HCT116 (cell line): ENCODE results near the gene ZNF212. TPM values are rescaled to one million over a fixed set of nuclear protein-coding genes. Genes with fewer than 3 reads are reported as not detected.

Source experiments
- ATAC-seq: fragments of 200-7000 bp; cut with Tn5 transposase; 2 replicates; pipeline ENCODE4 v1.9.1; 2020; ENCODE audit warnings: mild to moderate bottlenecking, moderate library complexity
- BruUV-seq: library from RNA; stranded (reverse); fragments of 400-500 nt; replicated peaks from 2 replicates; lab custom pipeline; 2021; lab: Mats Ljungman, UMichigan
- CTCF ChIA-PET: fragments of 300-600 bp; sonication (Branson Sonifier 250); formaldehyde crosslinking; loops from one replicate; lab custom pipeline; 2021; ENCODE audit warnings: antibody characterized with exemption; lab: Charles Lee
- POLR2A ChIA-PET: fragments of 300-600, 350-600 bp; sonication (Branson Sonifier 250); formaldehyde crosslinking; loops from one replicate; lab custom pipeline; 2021; ENCODE audit warnings: antibody characterized with exemption; lab: Charles Lee
- RAD21 ChIA-PET, 2 experiments: fragments of 300-600 bp; sonication (Branson Sonifier 250); formaldehyde crosslinking; loops; one replicate each; lab custom pipeline; 2023; ENCODE audit warnings: low total read pairs in 2 of 2; ENCODE audit not compliant: uncharacterized antibody in 2 of 2, unreplicated experiment in 2 of 2, low non-redundant PET in 1 of 2; lab: Charles Lee
- DNase-seq: peaks from one replicate; pipeline ENCODE4 v3.0.0-alpha.2; 2010; ENCODE audit warnings: low read depth, low spot score
- H2AFZ ChIP-seq: fragments of 200-600 bp; shearing (Covaris generic), sonication (generic); 2 replicates; pipeline ENCODE4 v1.6.1; 2017; ENCODE audit warnings: low read depth, mixed run types, mixed read lengths, antibody characterized with exemption, low read length; ENCODE audit not compliant: poor library complexity, severe bottlenecking
- H3K27ac ChIP-seq: 2 replicates; pipeline ENCODE4 v1.5.1; 2012; ENCODE audit warnings: low read depth, low read length
- H3K27me3 ChIP-seq: fragments of 200-600 bp; sonication (generic); 2 replicates; pipeline ENCODE4 v1.6.1; 2016; ENCODE audit warnings: mixed run types, low read length, mixed read lengths; ENCODE audit not compliant: insufficient read depth
- H3K36me3 ChIP-seq, 2 experiments: fragments of 200-500 bp in 1 of 2; fragments of 200-600 bp in 1 of 2; sonication (Bioruptor generic) in 1 of 2; sonication (generic) in 1 of 2; 2 replicates each; pipeline versions ENCODE4 v1.5.1 to v1.6.1; 2014 to 2016; ENCODE audit warnings: low read length in 2 of 2, inconsistent platforms in 1 of 2, mixed read lengths in 1 of 2, mixed run types in 1 of 2; ENCODE audit not compliant: insufficient read depth in 2 of 2, control insufficient read depth in 1 of 2
- H3K4me1 ChIP-seq, 2 experiments: fragments of 200-600 bp in 1 of 2; sonication (generic) in 1 of 2; 2 replicates each; pipeline versions ENCODE4 v1.5.1 to v1.6.1; 2012 to 2017; ENCODE audit warnings: low read length in 2 of 2, inconsistent platforms in 1 of 2, mild to moderate bottlenecking in 1 of 2, mixed read lengths in 1 of 2, mixed run types in 1 of 2, moderate library complexity in 1 of 2; ENCODE audit not compliant: insufficient read depth in 2 of 2, control insufficient read depth in 1 of 2
- H3K4me2 ChIP-seq: fragments of 200-600 bp; sonication (generic); 2 replicates; pipeline ENCODE4 v1.6.1; 2017; ENCODE audit warnings: mixed run types, low read length, mixed read lengths
- H3K4me3 ChIP-seq, 2 experiments: fragments of 200-600 bp in 1 of 2; sonication (generic) in 1 of 2; replicated peaks in 1 of 2; 2 replicates each; pipeline ENCODE4 v1.5.1; 2011 to 2016; ENCODE audit warnings: low read length in 2 of 2, control low read depth in 1 of 2, low read depth in 1 of 2, mild to moderate bottlenecking in 1 of 2, mixed read lengths in 1 of 2, mixed run types in 1 of 2
- H3K79me2 ChIP-seq: fragments of 200-600 bp; sonication (generic); 2 replicates; pipeline ENCODE4 v1.6.1; 2017; ENCODE audit warnings: mild to moderate bottlenecking, mixed run types, low read length, moderate library complexity, mixed read lengths; ENCODE audit not compliant: insufficient read depth
- H3K9ac ChIP-seq: fragments of 200-600 bp; sonication (generic); 2 replicates; pipeline ENCODE4 v1.6.1; 2016; ENCODE audit warnings: low read length, mixed read lengths
- H3K9me2 ChIP-seq: fragments of 200-600 bp; sonication (generic), shearing (Covaris generic); 2 replicates; pipeline ENCODE4 v1.6.1; 2017; ENCODE audit warnings: mixed run types, mild to moderate bottlenecking, moderate library complexity; ENCODE audit not compliant: insufficient read depth
- H3K9me3 ChIP-seq, 2 experiments: fragments of 200-500 bp in 1 of 2; fragments of 200-600 bp in 1 of 2; sonication (Bioruptor generic) in 1 of 2; sonication (generic) in 1 of 2; 2 replicates each; pipeline ENCODE4 v1.6.1; 2014 to 2017; ENCODE audit warnings: low read length in 2 of 2, mixed read lengths in 2 of 2, inconsistent platforms in 1 of 2, low read depth in 1 of 2, mild to moderate bottlenecking in 1 of 2, mixed run types in 1 of 2, moderate library complexity in 1 of 2; ENCODE audit not compliant: control insufficient read depth in 1 of 2, insufficient read depth in 1 of 2
- H4K20me1 ChIP-seq: fragments of 200-600 bp; sonication (generic), shearing (Covaris generic); 2 replicates; pipeline ENCODE4 v1.6.1; 2017; ENCODE audit warnings: mixed run types, mild to moderate bottlenecking, moderate library complexity; ENCODE audit not compliant: insufficient read depth
- CBX3 ChIP-seq: IDR thresholded peaks from 2 replicates; pipeline ENCODE4 v1.6.1; 2012; ENCODE audit warnings: low read depth
- CEBPB ChIP-seq: IDR thresholded peaks from 2 replicates; pipeline ENCODE4 v1.6.1; 2012; ENCODE audit warnings: low read depth
- EGR1 ChIP-seq: IDR thresholded peaks from 2 replicates; pipeline ENCODE4 v1.6.1; 2012; ENCODE audit warnings: low read depth
- JUND ChIP-seq: IDR thresholded peaks from 2 replicates; pipeline ENCODE4 v1.6.1; 2012
- MAX ChIP-seq: IDR thresholded peaks from 2 replicates; pipeline ENCODE4 v1.6.1; 2012
- POLR2A ChIP-seq: IDR thresholded peaks from 2 replicates; pipeline ENCODE4 v1.7.0; 2011; ENCODE audit warnings: borderline replicate concordance; ENCODE audit not compliant: insufficient read depth, insufficient read length; ENCODE audit errors: extremely low read depth
- POLR2AphosphoS5 ChIP-seq: IDR thresholded peaks from 2 replicates; pipeline ENCODE4 v1.6.1; 2011; ENCODE audit warnings: mild to moderate bottlenecking, low read depth, low read length, moderate library complexity
- REST ChIP-seq: IDR thresholded peaks from 2 replicates; pipeline ENCODE4 v1.6.1; 2012; ENCODE audit warnings: low read depth
- SP1 ChIP-seq: IDR thresholded peaks from 2 replicates; pipeline ENCODE4 v1.6.1; 2012; ENCODE audit warnings: low read depth
- TCF7L2 ChIP-seq: IDR thresholded peaks from 2 replicates; pipeline ENCODE4 v1.7.0; 2011; ENCODE audit warnings: borderline replicate concordance, inconsistent platforms; ENCODE audit not compliant: insufficient read depth, insufficient read length; ENCODE audit errors: extremely low read depth
- ZBTB33 ChIP-seq: IDR thresholded peaks from 2 replicates; pipeline ENCODE4 v1.6.1; 2011; ENCODE audit warnings: mild to moderate bottlenecking, low read length, moderate library complexity; ENCODE audit not compliant: insufficient replicate concordance; ENCODE audit errors: extremely low read depth
- ZNF274 ChIP-seq: fragments of 200-500 bp; sonication (Bioruptor generic); IDR thresholded peaks from 2 replicates; pipeline ENCODE4 v1.6.1; 2014; ENCODE audit warnings: mild to moderate bottlenecking, low read depth, low read length, inconsistent platforms
- intact Hi-C: fragments of 100-400 bp; cut with micrococcal nuclease; formaldehyde crosslinking; loops from 2 replicates; pipeline ENCODE4 v1.10.0; 2022
- total RNA-seq: library from RNA; stranded (reverse); gene quantifications from one replicate; pipeline ENCODE4 v1.2.1, GENCODE V29; 2021; ENCODE audit not compliant: unreplicated experiment

ZNF212 gene
- total RNA-seq, 1 experiment from 2014 or later: 13.7 TPM

GRCh38 chr7:149266451-149266850 is 27.0 kb downstream of the ZNF212 start:
- Histone ChIP-seq H2AFZ (no peak overlapping the region), H3K79me2 (no peaks in the 10 kb centered on the region; the same call in none of the 2 replicates), H4K20me1 (no peaks in the 10 kb centered on the region), H3K4me3 (no peak overlapping the region), H3K9ac (no peak overlapping the region), H3K27me3 (no peaks in the 10 kb centered on the region)
- POLR2A ChIA-PET: no interaction called here
- no peak for ATAC-seq
- intact Hi-C loops: no loop called here
- no peak for TF ChIP-seq POLR2A
- no peak for TF ChIP-seq ZNF274
- TF ChIP-seq TCF7L2: no peak
- no peak for TF ChIP-seq REST
- no peak for TF ChIP-seq JUND
- TF ChIP-seq MAX: no peak
- TF ChIP-seq CEBPB: no peak
- no peak for TF ChIP-seq ZBTB33
- no peak for TF ChIP-seq SP1
- no peak for TF ChIP-seq POLR2AphosphoS5
- TF ChIP-seq CBX3: no peak
- TF ChIP-seq EGR1: no peak
- TF ChIP-seq, all 23 proteins: peak for 0
- RAD21 ChIA-PET: no interaction called here
- no peak overlapping the region for H3K27ac ChIP-seq
- no peaks in the 10 kb centered on the region for H3K9me2 ChIP-seq
- H3K36me3 ChIP-seq: 0 out of 4 replicates have a peak, but pooled peaks cover 0 to 6% of the 10 kb centered on the region in 2 experiments
- BruUV-seq: no TSS peak
- no peak for DNase-seq
- no peaks in the 10 kb centered on the region for H3K9me3 ChIP-seq
- CTCF ChIA-PET: no interaction called here
- peaks cover 0 to 15% of the 10 kb centered on the region in 2 experiments; a peak in 3 of 4 replicates for H3K4me1 ChIP-seq
- H3K4me2 ChIP-seq: no peak overlapping the region
